ENCODE results near the gene LUC7L3. TPM values are rescaled to one million over a fixed set of nuclear protein-coding genes. Genes with fewer than 3 reads are reported as not detected.

LUC7L3 gene
- total and polyA plus RNA-seq, 2 experiments from 2014 or later, result 56.9 to 156 TPM

DNA sequence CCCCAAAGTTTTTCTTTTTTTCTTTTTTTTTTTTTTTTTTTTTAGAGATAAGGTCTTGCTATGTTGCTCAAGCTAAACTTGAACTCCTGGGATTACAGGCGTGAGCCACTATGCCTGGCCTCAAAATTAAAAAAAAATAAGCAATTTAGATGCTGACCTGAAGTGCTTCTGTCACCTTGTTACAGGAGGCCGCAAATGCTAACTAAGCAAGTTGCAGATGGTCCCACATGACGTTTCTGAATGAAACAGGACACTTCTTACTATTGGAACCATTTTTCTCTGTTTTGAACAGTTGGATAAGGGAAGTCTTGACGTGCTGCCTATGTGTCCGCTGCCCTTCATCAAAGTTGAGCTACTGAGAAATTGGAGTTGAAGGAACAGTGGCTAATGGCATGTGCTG lies 39.1 kb downstream of the LUC7L3 start:
- TF ChIP-seq CTCF (IDR thresholded peaks at IDR 0.05; ENCODE audit: poor library complexity), result no peak
- no peak for TF ChIP-seq EZH2 (IDR thresholded peaks at IDR 0.05; ENCODE audit: borderline replicate concordance)
- no peak for TF ChIP-seq EZH2phosphoT487 (IDR thresholded peaks at IDR 0.05; ENCODE audit: low read depth, severe bottlenecking, unreplicated experiment)
- no peaks in the 10 kb centered on the region for H3K36me3 ChIP-seq (replicated peaks; ENCODE audit: insufficient read depth, low read depth)
- no peaks in the 10 kb centered on the region for H4K20me1 ChIP-seq (ENCODE audit: insufficient read depth, poor library complexity, severe bottlenecking)
- WGBS (ENCODE audit: low lambda C conversion rate, missing lambda C conversion rate), result 71% methylated on average over 5 of the region's 5 CpGs
- H2AFZ ChIP-seq, result no peak overlapping the region
- H3K4me1 ChIP-seq (ENCODE audit: insufficient read depth), result peaks cover 14% of the 10 kb centered on the region
- H3K4me3 ChIP-seq, result no peak overlapping the region
- no peak overlapping the region for H3K4me2 ChIP-seq
- no peak for DNase-seq (ENCODE audit: low spot score)
- H3K79me2 ChIP-seq, result no peaks in the 10 kb centered on the region
- no peak overlapping the region for H3K27ac ChIP-seq
- H3K9me3 ChIP-seq (ENCODE audit: low read depth), result no peaks in the 10 kb centered on the region
- H3K27me3 ChIP-seq, result no peaks in the 10 kb centered on the region
- H3K9me2 ChIP-seq (replicated peaks; ENCODE audit: insufficient read depth), result no peaks in the 10 kb centered on the region

DNA sequence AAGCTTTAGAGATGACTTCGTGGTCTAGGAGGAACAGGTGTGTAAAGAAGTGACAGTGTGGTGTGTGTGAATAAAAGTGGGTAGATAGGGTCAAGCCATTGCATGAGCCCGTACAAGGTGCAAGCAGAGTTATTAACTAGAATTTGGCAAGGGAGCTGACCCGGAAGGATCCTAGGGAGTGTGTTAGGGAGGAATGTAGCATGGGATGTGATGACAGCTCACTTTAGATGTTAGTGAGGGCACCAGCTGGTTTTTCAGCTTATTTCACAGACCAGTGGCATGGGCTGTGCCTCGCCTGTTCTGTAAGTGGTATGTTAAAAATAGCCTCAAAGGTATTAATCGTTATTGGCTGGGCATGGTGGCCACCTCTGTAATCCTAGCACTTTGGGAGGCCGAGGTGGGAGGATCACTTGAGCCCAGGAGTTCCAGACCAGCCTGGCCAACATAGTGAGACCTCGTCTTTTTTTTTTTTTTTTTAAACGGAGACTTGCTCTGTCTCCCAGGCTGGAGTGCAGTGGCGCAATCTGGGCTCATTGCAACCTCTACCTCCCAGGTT lies 39.7 kb downstream of the LUC7L3 start:
- 83% methylated on average over 9 of the region's 9 CpGs for WGBS (ENCODE audit: low lambda C conversion rate, missing lambda C conversion rate)
- Histone ChIP-seq H4K20me1 (ENCODE audit: insufficient read depth, poor library complexity, severe bottlenecking) (no peaks in the 10 kb centered on the region), H3K36me3 (replicated peaks; ENCODE audit: insufficient read depth, low read depth) (no peaks in the 10 kb centered on the region), H3K4me1 (ENCODE audit: insufficient read depth) (peaks cover 20% of the 10 kb centered on the region), H3K9me2 (replicated peaks; ENCODE audit: insufficient read depth) (no peaks in the 10 kb centered on the region), H3K4me3 (no peak overlapping the region), H3K27ac (no peak overlapping the region), H3K4me2 (no peak overlapping the region), H2AFZ (no peak overlapping the region), H3K79me2 (no peaks in the 10 kb centered on the region), H3K27me3 (no peaks in the 10 kb centered on the region), H3K9me3 (ENCODE audit: low read depth) (no peaks in the 10 kb centered on the region)
- DNase-seq (ENCODE audit: low spot score), result no peak
- TF ChIP-seq EZH2 (IDR thresholded peaks at IDR 0.05; ENCODE audit: borderline replicate concordance), result no peak
- no peak for TF ChIP-seq EZH2phosphoT487 (IDR thresholded peaks at IDR 0.05; ENCODE audit: low read depth, severe bottlenecking, unreplicated experiment)
- TF ChIP-seq CTCF (IDR thresholded peaks at IDR 0.05; ENCODE audit: poor library complexity), result no peak

DNA sequence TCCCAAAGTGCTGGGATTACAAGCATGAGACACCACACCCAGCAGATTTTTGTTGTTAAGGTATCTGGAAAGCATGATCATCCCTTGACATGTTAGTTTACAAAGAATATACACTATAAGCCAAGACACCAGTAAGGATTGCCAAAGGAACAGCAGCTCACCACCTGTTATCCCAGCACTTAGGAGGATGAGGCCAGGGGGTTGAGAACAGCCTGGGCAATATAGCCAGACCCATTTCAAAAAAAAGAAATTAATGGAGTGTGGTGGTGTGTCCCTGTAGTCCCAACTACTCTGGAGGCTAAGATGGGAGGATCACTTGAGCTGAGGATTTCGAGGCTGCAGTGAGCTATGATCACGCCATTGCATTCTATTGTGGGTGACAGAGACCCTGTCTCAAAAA lies 42.8 kb downstream of the LUC7L3 start:
- TF ChIP-seq CTCF (IDR thresholded peaks at IDR 0.05; ENCODE audit: poor library complexity) (no peak), EZH2 (IDR thresholded peaks at IDR 0.05; ENCODE audit: borderline replicate concordance) (no peak), EZH2phosphoT487 (IDR thresholded peaks at IDR 0.05; ENCODE audit: low read depth, severe bottlenecking, unreplicated experiment) (no peak)
- no peaks in the 10 kb centered on the region for H3K9me3 ChIP-seq (ENCODE audit: low read depth)
- no peaks in the 10 kb centered on the region for H3K27me3 ChIP-seq
- no peaks in the 10 kb centered on the region for H4K20me1 ChIP-seq (ENCODE audit: insufficient read depth, poor library complexity, severe bottlenecking)
- no peaks in the 10 kb centered on the region for H3K9me2 ChIP-seq (replicated peaks; ENCODE audit: insufficient read depth)
- no peak overlapping the region for H3K4me3 ChIP-seq
- no peak for DNase-seq (ENCODE audit: low spot score)
- H2AFZ ChIP-seq, result no peak overlapping the region
- H3K27ac ChIP-seq, result no peak overlapping the region
- peaks cover 30% of the 10 kb centered on the region for H3K4me1 ChIP-seq (ENCODE audit: insufficient read depth)
- no peaks in the 10 kb centered on the region for H3K79me2 ChIP-seq
- WGBS (ENCODE audit: low lambda C conversion rate, missing lambda C conversion rate), result 97% methylated on average over 2 of the region's 2 CpGs
- H3K4me2 ChIP-seq, result no peak overlapping the region
- no peaks in the 10 kb centered on the region for H3K36me3 ChIP-seq (replicated peaks; ENCODE audit: insufficient read depth, low read depth)
